Kidney tubule cell (primary cell): ENCODE data around the gene TRIM48.
"Not testable (repeated sequence)": the region's sequence is repeated elsewhere in the genome, so short reads cannot be mapped to it uniquely, and the experiment has no call there.

Experiments
- DNase-seq: peaks from one replicate; pipeline ENCODE4 v3.0.0-alpha.2; 2018; ENCODE audit warnings: low spot score

The TRIM48 gene, protein sequence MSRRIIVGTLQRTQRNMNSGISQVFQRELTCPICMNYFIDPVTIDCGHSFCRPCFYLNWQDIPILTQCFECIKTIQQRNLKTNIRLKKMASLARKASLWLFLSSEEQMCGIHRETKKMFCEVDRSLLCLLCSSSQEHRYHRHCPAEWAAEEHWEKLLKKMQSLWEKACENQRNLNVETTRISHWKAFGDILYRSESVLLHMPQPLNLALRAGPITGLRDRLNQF

DNA sequence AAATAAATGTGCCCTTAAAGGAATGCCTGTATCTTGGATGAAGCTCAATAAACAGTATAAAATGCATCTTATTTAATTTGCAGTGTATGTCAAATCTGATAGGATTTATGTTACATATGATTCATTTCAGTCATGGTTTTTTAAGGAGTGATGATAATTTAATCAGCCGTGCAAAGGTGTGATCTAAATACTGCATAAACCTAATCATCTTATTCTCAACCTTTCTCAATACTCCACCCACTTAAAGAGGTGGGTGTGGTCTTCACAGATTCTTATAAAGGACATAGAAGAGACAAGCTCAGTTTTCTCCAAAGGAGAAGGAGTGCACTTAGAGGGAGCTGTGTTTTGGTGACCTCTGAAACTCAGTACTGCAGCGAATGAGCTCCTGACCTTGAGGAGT lies at the start of gene TRIM48:
TRIM48 (plus strand) TSS at position 301 of the 400 bp plus-strand sequence. CDS start 113 bp downstream, outside the sequence.
- DNase-seq = not testable (repeated sequence)

DNA sequence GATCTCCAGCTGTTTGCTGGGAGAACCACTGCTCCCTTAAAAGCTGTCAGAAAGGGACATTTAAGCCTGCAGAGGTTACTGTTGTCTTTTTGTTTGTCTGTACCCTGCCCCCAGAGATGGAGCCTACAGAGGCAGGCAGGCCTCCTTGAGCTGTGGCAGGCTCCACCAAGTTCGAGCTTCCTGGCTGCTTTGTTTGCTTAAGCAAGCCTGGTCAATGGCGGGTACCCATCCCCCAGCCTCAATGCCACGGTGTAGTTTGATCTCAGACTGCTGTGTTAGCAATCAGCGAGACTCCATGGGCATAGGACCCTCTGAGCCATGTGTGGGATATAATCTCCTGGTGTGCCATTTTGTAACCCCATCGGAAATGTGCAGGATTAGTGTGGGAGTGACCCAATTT lies 23.6 kb upstream of the TRIM48 start:
- DNase-seq = not testable (repeated sequence)

DNA sequence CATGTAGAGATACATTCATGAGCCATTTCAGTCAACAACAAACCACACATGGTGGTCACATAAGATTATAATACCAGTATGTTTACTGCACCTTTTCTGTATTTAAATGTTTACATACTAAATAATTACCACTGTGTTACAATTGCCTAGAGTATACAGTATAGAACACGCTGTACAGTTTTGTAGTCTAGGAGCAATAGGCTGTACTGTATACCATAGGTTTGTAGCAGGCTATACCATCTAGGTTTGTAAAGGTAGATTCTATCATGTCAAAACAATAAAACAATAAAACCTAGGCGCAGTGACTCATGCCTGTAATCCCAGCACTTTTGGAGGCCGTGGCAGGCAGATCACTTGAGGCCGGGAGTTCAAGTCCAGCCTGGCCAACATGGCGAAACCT lies 1.1 kb downstream of the TRIM48 start:
- DNase-seq = no peak
